Measurements from ENCODE around the gene PHKB. TPM values are rescaled to one million over a fixed set of nuclear protein-coding genes. Genes with fewer than 3 reads are reported as not detected.

PHKB gene
- polyA plus RNA-seq, 3 donors, result 49.8 to 53.1 (median 50.8) TPM

GRCh38 chr16:47660540-47660939, 199.4 kb downstream of the PHKB start:
- H3K27me3 Mint-ChIP-seq (ENCODE audit: low read depth in 3 of 3), result no peaks in the 10 kb centered on the region
- no peaks in the 10 kb centered on the region for H3K4me1 Mint-ChIP-seq
- no peak for DNase-seq
- no peak overlapping the region for H3K4me3 ChIP-seq (replicated peaks in 1 of 3; ENCODE audit: low read depth in 2 of 3, low read length in 3 of 3)
- TF ChIP-seq, protein P1, sequence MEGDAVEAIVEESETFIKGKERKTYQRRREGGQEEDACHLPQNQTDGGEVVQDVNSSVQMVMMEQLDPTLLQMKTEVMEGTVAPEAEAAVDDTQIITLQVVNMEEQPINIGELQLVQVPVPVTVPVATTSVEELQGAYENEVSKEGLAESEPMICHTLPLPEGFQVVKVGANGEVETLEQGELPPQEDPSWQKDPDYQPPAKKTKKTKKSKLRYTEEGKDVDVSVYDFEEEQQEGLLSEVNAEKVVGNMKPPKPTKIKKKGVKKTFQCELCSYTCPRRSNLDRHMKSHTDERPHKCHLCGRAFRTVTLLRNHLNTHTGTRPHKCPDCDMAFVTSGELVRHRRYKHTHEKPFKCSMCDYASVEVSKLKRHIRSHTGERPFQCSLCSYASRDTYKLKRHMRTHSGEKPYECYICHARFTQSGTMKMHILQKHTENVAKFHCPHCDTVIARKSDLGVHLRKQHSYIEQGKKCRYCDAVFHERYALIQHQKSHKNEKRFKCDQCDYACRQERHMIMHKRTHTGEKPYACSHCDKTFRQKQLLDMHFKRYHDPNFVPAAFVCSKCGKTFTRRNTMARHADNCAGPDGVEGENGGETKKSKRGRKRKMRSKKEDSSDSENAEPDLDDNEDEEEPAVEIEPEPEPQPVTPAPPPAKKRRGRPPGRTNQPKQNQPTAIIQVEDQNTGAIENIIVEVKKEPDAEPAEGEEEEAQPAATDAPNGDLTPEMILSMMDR (IDR thresholded peaks at IDR 0.05), result no peak
- no peaks in the 10 kb centered on the region for H4K20me1 ChIP-seq (ENCODE audit: insufficient read depth, low read length)
- H3K4me1 ChIP-seq (ENCODE audit: control insufficient read depth in 1 of 2, insufficient read depth in 2 of 2, low read length in 2 of 2), result no peaks in the 10 kb centered on the region
- peaks cover 61 to 79% of the 10 kb centered on the region in 2 donors for H3K36me3 ChIP-seq (replicated peaks in 1 of 2; ENCODE audit: control insufficient read depth in 1 of 2, insufficient read depth in 2 of 2, low read length in 2 of 2)
- H2AFZ ChIP-seq (ENCODE audit: insufficient read depth, low read depth, low read length, poor library complexity, severe bottlenecking), result no peak overlapping the region
- H3K27ac Mint-ChIP-seq, result no peak overlapping the region
- no peaks in the 10 kb centered on the region for H3K79me2 ChIP-seq (ENCODE audit: insufficient read depth, low read length)
- H3K4me3 Mint-ChIP-seq, result no peak overlapping the region
- intact Hi-C loops (cut with micrococcal nuclease), result no loop called here
- no peaks in the 10 kb centered on the region for H3K27me3 ChIP-seq (ENCODE audit: control insufficient read depth in 2 of 2, insufficient read depth in 2 of 2, low read length in 2 of 2)
- H3K9me3 ChIP-seq (replicated peaks in 1 of 2; ENCODE audit: control insufficient read depth in 1 of 2, insufficient read depth in 1 of 2, low read length in 2 of 2), result no peaks in the 10 kb centered on the region
- peaks cover 60 to 63% of the 10 kb centered on the region in 2 donors for H3K36me3 Mint-ChIP-seq
- H3K9ac ChIP-seq (ENCODE audit: insufficient read depth, low read length, poor library complexity, severe bottlenecking), result no peak overlapping the region
- no peak overlapping the region for H3K27ac ChIP-seq (ENCODE audit: low read depth in 1 of 2, low read length in 2 of 2)
- 100% methylated on average over 2 of the region's 4 CpGs for WGBS (ENCODE audit: insufficient coverage)
- H3K9me3 Mint-ChIP-seq, result peaks cover 0 to 5% (median 0%) of the 10 kb centered on the region in 7 donors
- H3K4me2 ChIP-seq (replicated peaks; ENCODE audit: extremely low read depth, low read length, poor library complexity, severe bottlenecking), result no peak overlapping the region

DNA sequence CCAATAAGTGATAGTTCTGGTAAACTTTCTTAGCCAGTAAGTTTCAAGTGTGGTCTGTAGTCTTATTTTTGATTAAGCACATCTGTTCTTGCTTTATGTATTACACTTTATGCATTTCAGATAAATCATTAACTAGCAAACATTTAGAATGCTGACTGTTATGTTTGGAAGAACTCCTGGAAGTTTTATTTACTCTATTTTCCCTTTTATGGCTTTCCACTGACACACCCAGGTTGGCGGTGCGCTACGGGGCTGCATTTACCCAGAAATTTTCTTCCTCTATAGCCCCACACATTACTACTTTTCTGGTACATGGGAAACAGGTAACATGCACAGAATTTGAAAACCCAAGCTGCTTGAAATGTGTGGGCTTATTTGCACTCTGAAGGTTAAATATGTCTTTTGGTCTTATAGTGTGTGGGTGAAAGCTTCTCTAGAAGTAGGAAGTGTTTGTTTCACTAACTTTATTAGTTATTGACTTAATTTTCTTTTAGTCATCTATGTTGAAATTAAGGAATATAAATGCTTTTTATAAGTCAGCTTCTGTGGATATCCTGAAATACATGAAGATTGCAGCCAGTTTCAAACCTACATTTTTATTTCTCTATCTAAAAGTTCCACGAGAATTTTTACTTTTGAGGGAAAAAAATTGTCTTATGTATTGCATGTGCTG, 203.7 kb downstream of the PHKB start:
- DNase-seq, result no peak
- WGBS (ENCODE audit: insufficient coverage), result no CpG with 5 or more reads among the region's 4 CpGs
- TF ChIP-seq, protein P1 (IDR thresholded peaks at IDR 0.05), result no peak
- no peaks in the 10 kb centered on the region for H3K79me2 ChIP-seq (ENCODE audit: insufficient read depth, low read length)
- H3K9ac ChIP-seq (ENCODE audit: insufficient read depth, low read length, poor library complexity, severe bottlenecking), result no peak overlapping the region
- intact Hi-C loops (cut with micrococcal nuclease), result no loop called here
- no peaks in the 10 kb centered on the region for H3K4me1 ChIP-seq (ENCODE audit: control insufficient read depth in 1 of 2, insufficient read depth in 2 of 2, low read length in 2 of 2)
- no peaks in the 10 kb centered on the region for H3K27me3 ChIP-seq (ENCODE audit: control insufficient read depth in 2 of 2, insufficient read depth in 2 of 2, low read length in 2 of 2)
- no peaks in the 10 kb centered on the region for H3K9me3 ChIP-seq (replicated peaks in 1 of 2; ENCODE audit: control insufficient read depth in 1 of 2, insufficient read depth in 1 of 2, low read length in 2 of 2)
- H2AFZ ChIP-seq (ENCODE audit: insufficient read depth, low read depth, low read length, poor library complexity, severe bottlenecking), result no peak overlapping the region
- Mint-ChIP-seq H3K27me3 (ENCODE audit: low read depth in 3 of 3) (no peaks in the 10 kb centered on the region), H3K36me3 (peaks cover 75% of the 10 kb centered on the region in 2 donors), H3K9me3 (no peaks in the 10 kb centered on the region), H3K27ac (no peak overlapping the region), H3K4me3 (no peak overlapping the region), H3K4me1 (no peaks in the 10 kb centered on the region)
- H3K4me2 ChIP-seq (replicated peaks; ENCODE audit: extremely low read depth, low read length, poor library complexity, severe bottlenecking), result no peak overlapping the region
- no peaks in the 10 kb centered on the region for H4K20me1 ChIP-seq (ENCODE audit: insufficient read depth, low read length)
- H3K27ac ChIP-seq (ENCODE audit: low read depth in 1 of 2, low read length in 2 of 2), result no peak overlapping the region
- H3K36me3 ChIP-seq (replicated peaks in 1 of 2; ENCODE audit: control insufficient read depth in 1 of 2, insufficient read depth in 2 of 2, low read length in 2 of 2), result peaks cover 70 to 92% of the 10 kb centered on the region in 2 donors
- no peak overlapping the region for H3K4me3 ChIP-seq (replicated peaks in 1 of 3; ENCODE audit: low read depth in 2 of 3, low read length in 3 of 3)

Measured in CD14-positive monocyte (primary cell).